ENCODE results near the gene ATXN10.

Gene ATXN10

DNA sequence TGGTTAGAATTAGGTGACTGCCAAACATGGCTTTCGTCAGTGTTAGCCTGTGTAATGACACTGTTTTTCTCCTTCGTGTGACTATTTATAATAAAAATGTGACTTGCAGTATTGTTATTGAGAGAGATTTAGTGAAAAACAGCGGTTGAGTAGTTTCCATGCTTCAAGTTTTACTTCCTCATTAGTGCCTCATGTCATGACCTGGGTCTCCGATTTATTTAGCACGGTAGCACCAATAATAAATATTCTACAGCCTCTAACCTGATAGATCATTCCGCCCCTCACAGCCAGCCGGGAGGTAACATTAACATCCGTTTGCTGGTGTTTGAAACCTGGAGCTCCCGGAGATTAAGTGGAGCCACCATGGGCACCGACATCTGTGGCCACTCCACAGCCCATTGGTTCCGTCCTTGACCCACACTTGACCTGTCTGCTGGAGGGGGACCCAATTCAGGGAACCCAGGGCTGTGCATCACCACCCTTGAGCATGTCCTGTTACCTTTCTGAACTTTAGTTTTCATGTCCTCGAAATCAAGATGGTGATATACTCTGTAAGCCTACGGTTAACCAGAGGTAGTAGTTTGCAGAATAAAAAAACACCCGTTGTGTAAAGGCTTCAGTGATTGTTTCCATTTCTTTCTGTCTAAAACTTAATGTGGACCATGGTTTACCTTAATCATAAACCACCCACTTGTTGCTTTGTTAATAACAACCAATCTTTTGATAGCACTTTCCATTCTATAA lies 104.1 kb downstream of the ATXN10 start:
- TF ChIP-seq, protein P1, sequence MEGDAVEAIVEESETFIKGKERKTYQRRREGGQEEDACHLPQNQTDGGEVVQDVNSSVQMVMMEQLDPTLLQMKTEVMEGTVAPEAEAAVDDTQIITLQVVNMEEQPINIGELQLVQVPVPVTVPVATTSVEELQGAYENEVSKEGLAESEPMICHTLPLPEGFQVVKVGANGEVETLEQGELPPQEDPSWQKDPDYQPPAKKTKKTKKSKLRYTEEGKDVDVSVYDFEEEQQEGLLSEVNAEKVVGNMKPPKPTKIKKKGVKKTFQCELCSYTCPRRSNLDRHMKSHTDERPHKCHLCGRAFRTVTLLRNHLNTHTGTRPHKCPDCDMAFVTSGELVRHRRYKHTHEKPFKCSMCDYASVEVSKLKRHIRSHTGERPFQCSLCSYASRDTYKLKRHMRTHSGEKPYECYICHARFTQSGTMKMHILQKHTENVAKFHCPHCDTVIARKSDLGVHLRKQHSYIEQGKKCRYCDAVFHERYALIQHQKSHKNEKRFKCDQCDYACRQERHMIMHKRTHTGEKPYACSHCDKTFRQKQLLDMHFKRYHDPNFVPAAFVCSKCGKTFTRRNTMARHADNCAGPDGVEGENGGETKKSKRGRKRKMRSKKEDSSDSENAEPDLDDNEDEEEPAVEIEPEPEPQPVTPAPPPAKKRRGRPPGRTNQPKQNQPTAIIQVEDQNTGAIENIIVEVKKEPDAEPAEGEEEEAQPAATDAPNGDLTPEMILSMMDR (conservative IDR thresholded peaks at IDR 0.05; ENCODE audit: low read length), result no peak
- DNase-seq (ENCODE audit: low read depth), result no peak
- H3K4me3 ChIP-seq (ENCODE audit: low read length), result no peak overlapping the region

- H3K4me3 ChIP-seq (ENCODE audit: low read length), result no peak overlapping the region
- no peak for DNase-seq (ENCODE audit: low read depth)
- TF ChIP-seq, protein P1 (conservative IDR thresholded peaks at IDR 0.05; ENCODE audit: low read length), result no peak
Measured at GRCh38 chr22:45776313-45776585, 104.6 kb downstream of the ATXN10 start.

- TF ChIP-seq, protein P1 (conservative IDR thresholded peaks at IDR 0.05; ENCODE audit: low read length), result no peak
- peak; percentile 35 for DNase-seq (ENCODE audit: low read depth)
- H3K4me3 ChIP-seq (ENCODE audit: low read length), result no peak overlapping the region
Measured at GRCh38 chr22:45777046-45777851, 105.6 kb downstream of the ATXN10 start.

GRCh38 chr22:45777852-45778375 lies 106.3 kb downstream of the ATXN10 start:
- TF ChIP-seq, protein P1 (conservative IDR thresholded peaks at IDR 0.05; ENCODE audit: low read length), result no peak
- DNase-seq (ENCODE audit: low read depth), result no peak
- no peak overlapping the region for H3K4me3 ChIP-seq (ENCODE audit: low read length)

DNA sequence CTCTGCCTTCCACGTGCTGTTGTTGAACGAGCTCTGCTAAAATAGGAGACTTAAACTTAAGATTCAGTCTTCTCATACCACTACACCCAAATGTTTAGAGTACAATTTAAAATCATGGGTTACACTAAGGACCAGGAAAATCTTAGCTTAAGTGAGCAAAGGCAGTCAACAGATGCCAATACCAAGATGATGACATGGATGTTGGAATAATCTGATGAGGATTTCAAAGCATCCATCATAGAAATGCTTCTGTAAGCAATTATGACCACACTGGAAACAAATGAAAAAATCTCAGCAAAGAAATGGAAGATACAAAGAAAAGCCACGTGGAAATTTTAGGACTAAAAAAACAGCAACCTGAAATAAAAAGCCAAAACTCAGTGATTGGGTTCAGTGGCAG lies 109.8 kb downstream of the ATXN10 start:
- peak; percentile 54 for DNase-seq (ENCODE audit: low read depth)
- no peak overlapping the region for H3K4me3 ChIP-seq (ENCODE audit: low read length)
- TF ChIP-seq, protein P1 (conservative IDR thresholded peaks at IDR 0.05; ENCODE audit: low read length), result no peak

DNA sequence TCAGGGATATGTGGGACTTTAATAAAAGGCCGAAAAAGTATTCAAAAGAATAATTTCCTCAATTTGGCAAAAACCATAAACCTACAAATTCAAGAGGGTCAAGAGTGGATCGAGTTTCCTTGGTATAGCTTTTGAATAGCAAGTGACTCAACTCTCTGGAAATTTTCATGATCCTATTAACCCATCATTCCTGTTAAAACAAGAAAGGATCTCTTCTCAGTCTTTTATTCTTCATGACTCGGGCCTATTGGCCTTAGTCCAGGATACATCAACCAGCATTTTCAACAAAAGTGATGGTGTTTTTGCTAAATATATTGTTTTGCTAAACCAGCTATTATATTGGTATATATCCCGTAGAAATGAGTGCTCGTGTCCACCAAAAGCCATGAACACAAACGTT lies 110.3 kb downstream of the ATXN10 start:
- DNase-seq (ENCODE audit: low read depth), result no peak
- H3K4me3 ChIP-seq (ENCODE audit: low read length), result no peak overlapping the region
- TF ChIP-seq, protein P1 (conservative IDR thresholded peaks at IDR 0.05; ENCODE audit: low read length), result no peak

DNA sequence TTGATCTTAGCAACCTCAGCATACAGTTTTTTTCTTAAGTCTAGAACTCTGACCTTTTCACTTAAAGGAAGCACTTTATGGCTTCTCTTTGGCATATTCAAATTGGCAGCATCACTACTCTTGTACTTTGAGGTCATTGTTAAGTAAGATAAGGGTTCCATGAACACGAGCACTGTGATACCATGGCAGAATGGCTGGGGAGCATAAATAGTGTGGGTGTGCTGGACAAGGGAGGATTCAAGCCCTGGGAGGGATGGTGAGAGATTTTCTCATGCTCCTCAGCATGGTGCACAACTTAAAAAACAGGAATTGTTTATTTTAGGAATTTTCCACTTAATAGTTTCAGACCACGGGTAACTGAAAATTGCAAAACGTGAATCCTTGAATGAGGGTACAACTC lies 111.4 kb downstream of the ATXN10 start:
- TF ChIP-seq, protein P1 (conservative IDR thresholded peaks at IDR 0.05; ENCODE audit: low read length), result no peak
- H3K4me3 ChIP-seq (ENCODE audit: low read length), result no peak overlapping the region
- no peak for DNase-seq (ENCODE audit: low read depth)

Data from AG10803 (cell line).